Right hindlimb (tissue), 1 donor: Measurements from ENCODE around the gene ZNF532.

Experiments used
- DNase-seq: peaks from one replicate; pipeline ENCODE4 v3.0.0-alpha.2; 2018

ZNF532 gene

GRCh38 chr18:58949031-58949430 lies 84.4 kb downstream of the ZNF532 start:
- DNase-seq: no peak

- DNase-seq: no peak
These were observed 87.5 kb downstream of the ZNF532 start for GRCh38 chr18:58951986-58952702.

- DNase-seq: no peak
These were observed 88.2 kb downstream of the ZNF532 start for GRCh38 chr18:58952858-58953257.

- no peak for DNase-seq
These were observed 89.0 kb downstream of the ZNF532 start for GRCh38 chr18:58953627-58954026.

- DNase-seq: no peak
These were observed 90.3 kb downstream of the ZNF532 start for GRCh38 chr18:58955001-58955400.

GRCh38 chr18:58955738-58956137 lies 91.1 kb downstream of the ZNF532 start:
- DNase-seq: no peak

- no peak for DNase-seq
These were observed 94.0 kb downstream of the ZNF532 start for GRCh38 chr18:58958628-58959027.

- DNase-seq: no peak
These were observed 95.8 kb downstream of the ZNF532 start for GRCh38 chr18:58960508-58960907.

- no peak for DNase-seq
These were observed 96.5 kb downstream of the ZNF532 start for GRCh38 chr18:58960946-58961722.

GRCh38 chr18:58962336-58962735 lies 97.7 kb downstream of the ZNF532 start:
- DNase-seq: no peak

GRCh38 chr18:58965291-58966004 lies 100.8 kb downstream of the ZNF532 start:
- DNase-seq: no peak

GRCh38 chr18:58966005-58966677 lies 101.5 kb downstream of the ZNF532 start:
- no peak for DNase-seq

- no peak for DNase-seq
These were observed 102.0 kb downstream of the ZNF532 start for GRCh38 chr18:58966704-58967103.

GRCh38 chr18:58967751-58968254 lies 103.1 kb downstream of the ZNF532 start:
- no peak for DNase-seq

GRCh38 chr18:58970943-58971790 lies 106.5 kb downstream of the ZNF532 start:
- DNase-seq: no peak

- no peak for DNase-seq
These were observed 110.6 kb downstream of the ZNF532 start for GRCh38 chr18:58975296-58975695.

GRCh38 chr18:58975781-58976180 lies 111.1 kb downstream of the ZNF532 start:
- no peak for DNase-seq

GRCh38 chr18:58977223-58977622 lies 112.5 kb downstream of the ZNF532 start:
- no peak for DNase-seq

GRCh38 chr18:58977801-58978200 lies 113.1 kb downstream of the ZNF532 start:
- no peak for DNase-seq

- no peak for DNase-seq
These were observed 114.2 kb downstream of the ZNF532 start for GRCh38 chr18:58978916-58979315.

GRCh38 chr18:58979615-58980014 lies 114.9 kb downstream of the ZNF532 start:
- DNase-seq: no peak

GRCh38 chr18:58980991-58981390 lies 116.3 kb downstream of the ZNF532 start:
- DNase-seq: no peak
